Neural cell (in vitro differentiated cells): ENCODE results near the gene SLC15A4.

Source experiments
- CTCF ChIP-seq: fragments of 450-650 bp; IDR thresholded peaks from 2 replicates; pipeline ENCODE4 v1.5.1; 2014; ENCODE audit warnings: antibody characterized with exemption, mild to moderate bottlenecking, moderate library complexity; ENCODE audit not compliant: poor library complexity, severe bottlenecking
- EP300 ChIP-seq: fragments of 450-650 bp; conservative IDR thresholded peaks from 2 replicates; pipeline ENCODE4 v1.6.1; 2014; ENCODE audit warnings: antibody characterized with exemption, mild to moderate bottlenecking, moderate library complexity; ENCODE audit not compliant: poor library complexity, severe bottlenecking
- EZH2 ChIP-seq: fragments of 200-600, 300-800 bp; shearing (Covaris generic), sonication (generic); IDR thresholded peaks from 2 replicates; pipeline ENCODE4 v1.6.1; 2014; ENCODE audit warnings: antibody characterized with exemption, low read length, borderline replicate concordance, mild to moderate bottlenecking; ENCODE audit not compliant: insufficient read depth, poor library complexity, severe bottlenecking
- MXI1 ChIP-seq: fragments of 450-650 bp; conservative IDR thresholded peaks from 2 replicates; pipeline ENCODE4 v1.6.1; 2014; ENCODE audit warnings: antibody characterized with exemption, mild to moderate bottlenecking; ENCODE audit not compliant: poor library complexity, severe bottlenecking
- POLR2AphosphoS5 ChIP-seq: IDR thresholded peaks from 2 replicates; pipeline ENCODE4 v1.6.1; 2012
- SMC3 ChIP-seq: fragments of 450-650 bp; conservative IDR thresholded peaks from 2 replicates; pipeline ENCODE4 v1.6.1; 2014; ENCODE audit warnings: antibody characterized with exemption, mild to moderate bottlenecking, moderate library complexity; ENCODE audit not compliant: poor library complexity
- TAF1 ChIP-seq: IDR thresholded peaks from 2 replicates; pipeline ENCODE4 v1.6.1; 2012; ENCODE audit warnings: low read depth
- TF ChIP-seq, protein P1 (sequence below): IDR thresholded peaks from 2 replicates; pipeline ENCODE4 v1.6.1; 2012; ENCODE audit warnings: borderline replicate concordance

GRCh38 chr12:128844031-128844635, 20.4 kb upstream of the SLC15A4 start:
- no peak for TF ChIP-seq CTCF
- no peak for TF ChIP-seq EP300
- TF ChIP-seq POLR2AphosphoS5, result no peak
- no peak for TF ChIP-seq MXI1
- TF ChIP-seq TAF1, result no peak
- TF ChIP-seq SMC3, result no peak
- TF ChIP-seq, protein P1, sequence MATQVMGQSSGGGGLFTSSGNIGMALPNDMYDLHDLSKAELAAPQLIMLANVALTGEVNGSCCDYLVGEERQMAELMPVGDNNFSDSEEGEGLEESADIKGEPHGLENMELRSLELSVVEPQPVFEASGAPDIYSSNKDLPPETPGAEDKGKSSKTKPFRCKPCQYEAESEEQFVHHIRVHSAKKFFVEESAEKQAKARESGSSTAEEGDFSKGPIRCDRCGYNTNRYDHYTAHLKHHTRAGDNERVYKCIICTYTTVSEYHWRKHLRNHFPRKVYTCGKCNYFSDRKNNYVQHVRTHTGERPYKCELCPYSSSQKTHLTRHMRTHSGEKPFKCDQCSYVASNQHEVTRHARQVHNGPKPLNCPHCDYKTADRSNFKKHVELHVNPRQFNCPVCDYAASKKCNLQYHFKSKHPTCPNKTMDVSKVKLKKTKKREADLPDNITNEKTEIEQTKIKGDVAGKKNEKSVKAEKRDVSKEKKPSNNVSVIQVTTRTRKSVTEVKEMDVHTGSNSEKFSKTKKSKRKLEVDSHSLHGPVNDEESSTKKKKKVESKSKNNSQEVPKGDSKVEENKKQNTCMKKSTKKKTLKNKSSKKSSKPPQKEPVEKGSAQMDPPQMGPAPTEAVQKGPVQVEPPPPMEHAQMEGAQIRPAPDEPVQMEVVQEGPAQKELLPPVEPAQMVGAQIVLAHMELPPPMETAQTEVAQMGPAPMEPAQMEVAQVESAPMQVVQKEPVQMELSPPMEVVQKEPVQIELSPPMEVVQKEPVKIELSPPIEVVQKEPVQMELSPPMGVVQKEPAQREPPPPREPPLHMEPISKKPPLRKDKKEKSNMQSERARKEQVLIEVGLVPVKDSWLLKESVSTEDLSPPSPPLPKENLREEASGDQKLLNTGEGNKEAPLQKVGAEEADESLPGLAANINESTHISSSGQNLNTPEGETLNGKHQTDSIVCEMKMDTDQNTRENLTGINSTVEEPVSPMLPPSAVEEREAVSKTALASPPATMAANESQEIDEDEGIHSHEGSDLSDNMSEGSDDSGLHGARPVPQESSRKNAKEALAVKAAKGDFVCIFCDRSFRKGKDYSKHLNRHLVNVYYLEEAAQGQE, result no peak
- no peak for TF ChIP-seq EZH2
